ENCODE measurements around the gene SQSTM1. TPM values are rescaled to one million over a fixed set of nuclear protein-coding genes. Genes with fewer than 3 reads are reported as not detected.

Gene SQSTM1
- total and polyA plus RNA-seq, 2 of the 8 experiments (the other 6 are each of a cell fraction or from before 2014, with no cell fraction given): 78.6 to 110 TPM

GRCh38 chr5:179771311-179771895, 49.3 kb upstream of the SQSTM1 start:
- Histone ChIP-seq H3K23me2 (ENCODE audit: low read depth, low read length) (no peaks in the 10 kb centered on the region), H3K56ac (replicated peaks; ENCODE audit: insufficient read length, low read depth, low read length) (no peak overlapping the region), H2BK5ac (ENCODE audit: low read depth, low read length) (no peak overlapping the region), H3K36me3 (ENCODE audit: control insufficient read depth in 2 of 4, insufficient read depth in 4 of 4, low read length in 3 of 4) (peaks cover 23 to 75% (median 55%) of the 10 kb centered on the region in 4 experiments), H3K14ac (ENCODE audit: insufficient read length) (no peak overlapping the region), H4K5ac (ENCODE audit: insufficient read length, low read depth, low read length) (no peak overlapping the region), H3K27ac (ENCODE audit: low read depth, low read length) (no peak overlapping the region), H2BK120ac (replicated peaks; ENCODE audit: low read depth, low read length) (no peak overlapping the region), H3K4me3 (ENCODE audit: extremely low read depth in 1 of 4, insufficient read depth in 2 of 4, low read depth in 3 of 4, low read length in 4 of 4) (no peak overlapping the region), H3K9ac (replicated peaks in 1 of 4; ENCODE audit: extremely low read depth in 1 of 4, low read depth in 3 of 4, low read length in 3 of 4) (no peak overlapping the region), H3K4me1 (replicated peaks in 1 of 4; ENCODE audit: control insufficient read depth in 3 of 4, insufficient read depth in 4 of 4, low read length in 3 of 4) (0 out of 7 replicates have a peak, but pooled peaks cover 0 to 2% (median 0%) of the 10 kb centered on the region in 4 experiments), H2BK15ac (ENCODE audit: low read length) (no peak overlapping the region), H3K4ac (replicated peaks; ENCODE audit: insufficient read length, low read depth, low read length) (no peak overlapping the region), H2AFZ (ENCODE audit: low read length) (no peak overlapping the region), H2BK20ac (ENCODE audit: low read length) (no peak overlapping the region), H4K8ac (ENCODE audit: extremely low read depth, insufficient read depth, low read length) (no peak overlapping the region), H3K23ac (ENCODE audit: insufficient read length) (no peak overlapping the region), H4K91ac (replicated peaks; ENCODE audit: insufficient read length, low read length) (no peak overlapping the region), H2BK12ac (ENCODE audit: low read depth, low read length) (no peak overlapping the region), H3K27me3 (replicated peaks in 1 of 4; ENCODE audit: control insufficient read depth in 3 of 4, extremely low read depth in 1 of 4, insufficient read depth in 3 of 4, low read length in 3 of 4) (no peaks in the 10 kb centered on the region), H4K20me1 (replicated peaks in 1 of 2; ENCODE audit: control insufficient read depth in 1 of 2, insufficient read depth in 2 of 2, low read length in 2 of 2) (peaks cover 2 to 15% of the 10 kb centered on the region in 2 experiments), H3K18ac (ENCODE audit: extremely low read depth, low read length) (no peak overlapping the region), H3K79me2 (ENCODE audit: control insufficient read depth in 1 of 2, insufficient read depth in 2 of 2, low read length in 2 of 2) (peaks cover 0 to 18% of the 10 kb centered on the region in 2 experiments; a peak in 2 of 4 replicates), H2AK5ac (ENCODE audit: low read depth, low read length) (no peak overlapping the region), H3K79me1 (ENCODE audit: low read depth, low read length) (peaks cover 4% of the 10 kb centered on the region), H3K9me3 (ENCODE audit: insufficient read depth in 2 of 2, low read depth in 1 of 2, low read length in 1 of 2) (no peaks in the 10 kb centered on the region), H3K4me2 (ENCODE audit: insufficient read depth in 1 of 2, low read depth in 2 of 2, low read length in 2 of 2) (no peak overlapping the region)
- ChIA-PET CTCF (ENCODE audit: partially characterized antibody) (interaction anchor here (1.2 to 3.4 kb wide), 4 partner anchors 9 to 31 kb away, joined by 3 to 19 read pairs (median 5); partner anchors contain the start of gene LTC4S), POLR2A (ENCODE audit: partially characterized antibody) (interaction anchor here (1.9 kb wide), 1 partner anchor 10 kb away, joined by 6 read pairs; no protein-coding TSS in a partner anchor)
- DNase-seq (ENCODE audit: low read depth in 1 of 2, low spot score in 2 of 2) (no peak), FAIRE-seq (no peak)
- TF ChIP-seq GABPA (IDR thresholded peaks at IDR 0.05; ENCODE audit: borderline replicate concordance, insufficient read depth, low read length) (no peak), YY1 (IDR thresholded peaks at IDR 0.05; ENCODE audit: low read depth, low read length) (no peak), GTF2F1 (IDR thresholded peaks at IDR 0.05; ENCODE audit: borderline replicate concordance, low read depth, low read length) (no peak), MAX (IDR thresholded peaks at IDR 0.05) (no peak)
- 93% methylated on average over 4 of the region's 4 CpGs; no CpG with 5 or more reads in 1 of the 2 experiments for WGBS, 2 experiments (ENCODE audit: extremely low coverage in 1 of 2, insufficient coverage in 1 of 2, insufficient read length in 1 of 2, insufficient replicate concordance in 2 of 2, low coverage in 1 of 2, low lambda C conversion rate in 2 of 2, missing lambda C conversion rate in 1 of 2)

Data from H1 (cell line).